ENCODE results near the gene GDF11.

- TF ChIP-seq CTCF (IDR thresholded peaks at IDR 0.05) (no peak), POLR2A (IDR thresholded peaks at IDR 0.05; ENCODE audit: low read length) (no peak), NR3C1 (IDR thresholded peaks at IDR 0.05) (no peak), HMGXB4 (CRISPR knock-in tag; IDR thresholded peaks at IDR 0.05; ENCODE audit: borderline replicate concordance) (no peak), MAFK (IDR thresholded peaks at IDR 0.05; ENCODE audit: partially characterized antibody) (no peak), HOXA7 (CRISPR knock-in tag; IDR thresholded peaks at IDR 0.05) (no peak), RAD21 (conservative IDR thresholded peaks at IDR 0.05 in 1 of 2, IDR thresholded peaks at IDR 0.05 in 1 of 2) (no peak), HES2 (IDR thresholded peaks at IDR 0.05) (no peak), EP300 (IDR thresholded peaks at IDR 0.05) (no peak)
These were observed 39.6 kb upstream of the GDF11 start for GRCh38 chr12:55703288-55703687.
